PC-9 (cell line): ENCODE data around the gene BCL3.

Experiments used
- EZH2 ChIP-seq: fragments of 200-600 bp; sonication (generic); IDR thresholded peaks from 2 replicates; pipeline ENCODE4 v1.8.0; 2017; ENCODE audit warnings: antibody characterized with exemption, low read depth
- TF ChIP-seq, protein P1 (sequence below): fragments of 200-600 bp; sonication (generic); conservative IDR thresholded peaks from 2 replicates; pipeline ENCODE4 v1.6.1; 2017; ENCODE audit warnings: mixed run types, antibody characterized with exemption, mild to moderate bottlenecking, moderate library complexity

DNA sequence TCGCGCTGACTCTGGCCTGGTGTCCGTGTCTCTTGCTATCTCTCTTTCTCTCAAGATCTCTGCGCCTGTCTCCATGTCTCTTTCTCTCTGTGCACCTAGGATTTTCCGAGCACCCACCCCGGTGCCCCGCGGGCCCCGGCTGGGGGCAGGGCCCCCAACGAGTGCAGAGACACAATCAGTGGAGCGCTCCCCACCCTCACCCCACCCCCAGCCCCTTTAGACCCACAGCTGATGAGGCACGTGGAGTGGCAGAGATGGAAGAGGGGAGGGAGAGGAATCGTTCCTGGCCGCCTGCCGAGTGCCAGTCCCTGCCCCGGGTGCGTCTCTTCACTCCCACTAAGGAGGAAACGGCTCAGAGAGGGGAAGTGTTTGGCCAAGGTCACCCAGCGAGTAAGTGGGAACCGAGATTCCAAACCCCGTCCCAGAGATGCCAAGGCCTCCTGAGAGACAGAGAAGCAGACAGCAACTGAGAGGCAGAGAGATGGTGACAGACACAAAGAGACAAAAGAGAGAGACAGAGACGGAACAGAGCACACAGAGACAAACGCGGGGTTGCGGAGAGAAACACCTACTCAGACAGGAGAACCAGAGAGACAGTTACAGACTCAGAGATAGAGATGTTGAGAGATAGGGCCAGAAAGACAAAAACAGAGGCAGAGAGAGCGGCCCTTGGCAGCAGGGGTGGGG is 626 bp upstream of the BCL3 start:
- TF ChIP-seq, protein P1, sequence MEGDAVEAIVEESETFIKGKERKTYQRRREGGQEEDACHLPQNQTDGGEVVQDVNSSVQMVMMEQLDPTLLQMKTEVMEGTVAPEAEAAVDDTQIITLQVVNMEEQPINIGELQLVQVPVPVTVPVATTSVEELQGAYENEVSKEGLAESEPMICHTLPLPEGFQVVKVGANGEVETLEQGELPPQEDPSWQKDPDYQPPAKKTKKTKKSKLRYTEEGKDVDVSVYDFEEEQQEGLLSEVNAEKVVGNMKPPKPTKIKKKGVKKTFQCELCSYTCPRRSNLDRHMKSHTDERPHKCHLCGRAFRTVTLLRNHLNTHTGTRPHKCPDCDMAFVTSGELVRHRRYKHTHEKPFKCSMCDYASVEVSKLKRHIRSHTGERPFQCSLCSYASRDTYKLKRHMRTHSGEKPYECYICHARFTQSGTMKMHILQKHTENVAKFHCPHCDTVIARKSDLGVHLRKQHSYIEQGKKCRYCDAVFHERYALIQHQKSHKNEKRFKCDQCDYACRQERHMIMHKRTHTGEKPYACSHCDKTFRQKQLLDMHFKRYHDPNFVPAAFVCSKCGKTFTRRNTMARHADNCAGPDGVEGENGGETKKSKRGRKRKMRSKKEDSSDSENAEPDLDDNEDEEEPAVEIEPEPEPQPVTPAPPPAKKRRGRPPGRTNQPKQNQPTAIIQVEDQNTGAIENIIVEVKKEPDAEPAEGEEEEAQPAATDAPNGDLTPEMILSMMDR, result no peak
- no peak for TF ChIP-seq EZH2
